DOHH2 (cell line): ENCODE data around the gene SMYD5.

Experiments
- EZH2phosphoT487 ChIP-seq: fragments of 200-600 bp; sonication (generic); IDR thresholded peaks from 2 replicates; pipeline ENCODE4 v1.6.1; 2017; ENCODE audit warnings: borderline replicate concordance, mild to moderate bottlenecking, antibody characterized with exemption, low read length, moderate library complexity, mixed read lengths
- TF ChIP-seq, protein P1 (sequence below): fragments of 200-600 bp; sonication (generic); IDR thresholded peaks from one replicate; pipeline ENCODE4 v1.5.1; 2014; ENCODE audit warnings: antibody characterized with exemption, mild to moderate bottlenecking, low read depth, low read length; ENCODE audit not compliant: poor library complexity, severe bottlenecking

DNA sequence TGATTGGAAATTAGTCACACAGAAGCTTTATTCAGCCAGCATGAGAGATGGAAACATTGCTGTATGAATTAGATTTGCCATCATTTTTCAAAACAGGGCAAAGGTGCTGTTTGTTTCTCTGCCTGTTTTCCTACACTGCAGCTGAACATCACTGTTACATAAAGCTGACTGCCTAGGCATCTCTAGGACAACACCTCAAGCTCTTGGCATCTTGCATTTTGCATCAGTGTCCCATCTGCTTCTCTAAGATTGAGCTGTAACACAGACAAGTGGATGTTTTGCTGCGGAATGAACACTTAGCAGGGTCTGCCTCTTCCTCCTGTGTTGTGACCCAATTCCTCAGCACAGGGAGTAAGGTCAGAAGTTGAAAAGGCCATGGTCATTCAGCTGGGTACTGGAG is 24.9 kb downstream of the SMYD5 start:
- TF ChIP-seq, protein P1, sequence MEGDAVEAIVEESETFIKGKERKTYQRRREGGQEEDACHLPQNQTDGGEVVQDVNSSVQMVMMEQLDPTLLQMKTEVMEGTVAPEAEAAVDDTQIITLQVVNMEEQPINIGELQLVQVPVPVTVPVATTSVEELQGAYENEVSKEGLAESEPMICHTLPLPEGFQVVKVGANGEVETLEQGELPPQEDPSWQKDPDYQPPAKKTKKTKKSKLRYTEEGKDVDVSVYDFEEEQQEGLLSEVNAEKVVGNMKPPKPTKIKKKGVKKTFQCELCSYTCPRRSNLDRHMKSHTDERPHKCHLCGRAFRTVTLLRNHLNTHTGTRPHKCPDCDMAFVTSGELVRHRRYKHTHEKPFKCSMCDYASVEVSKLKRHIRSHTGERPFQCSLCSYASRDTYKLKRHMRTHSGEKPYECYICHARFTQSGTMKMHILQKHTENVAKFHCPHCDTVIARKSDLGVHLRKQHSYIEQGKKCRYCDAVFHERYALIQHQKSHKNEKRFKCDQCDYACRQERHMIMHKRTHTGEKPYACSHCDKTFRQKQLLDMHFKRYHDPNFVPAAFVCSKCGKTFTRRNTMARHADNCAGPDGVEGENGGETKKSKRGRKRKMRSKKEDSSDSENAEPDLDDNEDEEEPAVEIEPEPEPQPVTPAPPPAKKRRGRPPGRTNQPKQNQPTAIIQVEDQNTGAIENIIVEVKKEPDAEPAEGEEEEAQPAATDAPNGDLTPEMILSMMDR, result no peak
- TF ChIP-seq EZH2phosphoT487, result no peak
